GM21576 (cell line): ENCODE data around the gene TSPAN7.
A peak's percentile ranks its signal among the peaks of the same experiment; 100 is the strongest.

Experiments
- ATAC-seq: cut with Tn5 transposase; IDR thresholded peaks from one replicate; pipeline ENCODE4 v1.9.1; 2021; ENCODE audit warnings: mild to moderate bottlenecking, moderate library complexity; ENCODE audit not compliant: unreplicated experiment

TSPAN7 gene, protein sequence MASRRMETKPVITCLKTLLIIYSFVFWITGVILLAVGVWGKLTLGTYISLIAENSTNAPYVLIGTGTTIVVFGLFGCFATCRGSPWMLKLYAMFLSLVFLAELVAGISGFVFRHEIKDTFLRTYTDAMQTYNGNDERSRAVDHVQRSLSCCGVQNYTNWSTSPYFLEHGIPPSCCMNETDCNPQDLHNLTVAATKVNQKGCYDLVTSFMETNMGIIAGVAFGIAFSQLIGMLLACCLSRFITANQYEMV

DNA sequence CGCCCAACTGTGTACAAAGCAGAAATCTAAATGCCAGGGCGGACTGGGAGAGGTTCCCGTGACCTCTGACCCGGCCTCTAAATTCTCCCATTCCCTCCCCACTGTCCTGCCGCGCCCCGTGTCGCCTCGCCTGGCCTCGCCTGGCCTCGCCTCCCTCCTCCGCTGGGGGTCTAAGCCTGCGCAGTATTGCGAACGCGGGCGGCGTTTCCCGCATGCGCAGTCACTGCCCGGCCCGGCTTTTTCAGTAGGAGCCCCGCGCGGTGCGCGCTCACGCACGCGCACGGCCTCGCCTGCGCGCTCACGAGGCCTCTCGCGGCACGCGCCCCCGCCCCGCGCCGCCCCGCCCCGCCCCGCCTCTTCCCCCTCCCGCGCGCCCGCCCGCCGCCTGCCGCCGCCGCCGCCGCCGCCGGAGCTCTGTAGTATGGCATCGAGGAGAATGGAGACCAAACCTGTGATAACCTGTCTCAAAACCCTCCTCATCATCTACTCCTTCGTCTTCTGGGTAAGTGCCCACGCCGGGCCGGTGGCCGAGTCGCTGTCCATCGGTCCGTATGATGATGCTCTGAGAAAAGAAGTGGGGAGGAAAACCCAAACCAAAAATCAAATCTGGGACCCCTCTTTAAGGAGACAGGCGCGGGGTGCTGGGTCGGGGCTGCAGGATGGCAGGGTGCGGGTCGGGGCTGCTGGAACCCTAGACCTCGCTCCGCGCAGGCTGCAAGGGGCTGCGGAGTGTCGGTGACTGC, at the start of gene TSPAN7:
TSS of gene TSPAN7 (plus strand) at position 417 of the 743 bp plus-strand sequence. CDS start at position 422, 5 bp downstream.
- peak; percentile 81 for ATAC-seq

DNA sequence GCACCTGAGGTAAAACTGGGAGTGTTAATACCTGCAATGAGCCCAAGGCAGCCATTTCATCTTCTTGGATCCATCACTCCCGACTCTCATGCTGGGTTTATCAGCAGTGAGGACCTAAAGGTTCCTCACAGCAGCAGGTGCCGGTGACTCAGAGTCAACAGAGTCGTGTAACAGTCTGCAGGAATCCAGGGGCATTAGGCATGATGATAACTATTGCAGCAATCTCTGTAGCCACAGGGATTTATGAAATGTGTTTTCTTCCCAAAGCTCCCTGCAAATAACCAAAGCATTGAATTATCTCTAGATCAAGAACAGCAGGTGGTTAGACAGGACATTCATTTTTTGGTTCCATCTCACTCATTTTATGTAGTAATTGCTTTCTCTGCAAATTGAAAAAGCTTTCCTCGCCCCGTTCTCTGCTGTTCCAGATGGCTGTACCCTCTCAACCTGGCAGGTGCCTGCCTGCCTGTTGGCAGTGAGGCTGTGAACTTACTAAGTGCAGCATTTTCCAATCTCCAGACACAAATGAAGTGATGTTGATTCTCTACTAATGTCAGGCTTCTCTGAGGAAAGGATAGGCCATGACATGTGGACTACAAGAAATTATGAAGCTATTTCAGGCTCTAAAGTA, 48.1 kb upstream of the TSPAN7 start:
- ATAC-seq: no peak

DNA sequence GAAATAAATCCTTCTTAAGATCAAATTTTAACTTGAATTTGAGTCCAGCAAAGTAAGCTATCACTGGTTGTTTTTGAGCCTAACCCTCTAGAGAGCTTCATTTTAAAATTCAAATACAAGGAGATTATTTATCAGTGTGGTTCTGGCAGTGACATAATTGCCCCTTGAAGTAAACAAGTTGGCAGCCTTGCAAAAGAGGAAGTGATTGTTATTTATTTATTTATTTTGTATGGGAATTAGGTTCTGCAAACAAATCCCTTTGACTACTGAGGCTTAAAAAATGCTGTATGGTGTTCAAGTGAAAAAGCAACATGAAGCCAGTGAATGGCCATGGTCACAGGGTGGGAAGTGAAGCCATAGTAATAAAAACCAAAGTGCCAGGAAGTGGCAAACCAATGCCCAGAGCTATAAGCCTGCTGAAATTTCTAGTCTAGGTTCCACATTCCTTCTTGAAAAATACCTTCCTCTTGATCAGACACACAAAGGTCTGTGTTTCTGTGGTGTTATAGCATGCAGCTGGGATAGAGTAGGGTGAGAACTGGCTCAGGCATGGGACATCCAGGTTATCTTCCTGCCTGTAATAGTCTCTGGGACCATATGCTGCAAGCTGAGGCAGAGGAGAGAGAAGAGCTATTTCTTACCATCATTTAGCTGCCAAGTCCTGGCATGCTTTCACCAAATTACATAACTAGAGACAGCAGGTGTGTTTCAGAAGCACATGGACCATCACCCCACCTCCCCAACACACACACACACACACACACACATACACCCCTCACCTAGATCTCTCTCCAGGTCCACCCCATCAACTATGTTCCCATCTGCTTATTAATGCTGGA, 47.1 kb upstream of the TSPAN7 start:
- no peak for ATAC-seq

DNA sequence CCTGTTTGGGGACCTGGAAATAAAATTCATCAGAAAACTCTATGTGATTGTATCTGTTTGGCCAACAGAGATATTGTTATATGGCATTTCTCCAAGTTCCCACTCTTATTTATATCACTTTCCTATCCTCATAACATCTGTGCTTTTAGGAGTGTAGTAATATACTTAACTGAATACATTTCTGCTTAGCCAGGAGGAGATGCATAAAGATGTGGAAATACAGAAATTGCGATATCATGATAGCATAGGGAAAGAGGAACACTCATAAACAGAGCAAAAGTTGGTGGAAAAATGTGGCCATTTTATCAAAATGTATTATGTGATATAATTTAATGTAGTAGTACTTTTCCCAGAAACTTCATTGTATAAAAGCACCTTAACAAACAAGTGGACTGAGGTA, 46.1 kb upstream of the TSPAN7 start:
- ATAC-seq: no peak

DNA sequence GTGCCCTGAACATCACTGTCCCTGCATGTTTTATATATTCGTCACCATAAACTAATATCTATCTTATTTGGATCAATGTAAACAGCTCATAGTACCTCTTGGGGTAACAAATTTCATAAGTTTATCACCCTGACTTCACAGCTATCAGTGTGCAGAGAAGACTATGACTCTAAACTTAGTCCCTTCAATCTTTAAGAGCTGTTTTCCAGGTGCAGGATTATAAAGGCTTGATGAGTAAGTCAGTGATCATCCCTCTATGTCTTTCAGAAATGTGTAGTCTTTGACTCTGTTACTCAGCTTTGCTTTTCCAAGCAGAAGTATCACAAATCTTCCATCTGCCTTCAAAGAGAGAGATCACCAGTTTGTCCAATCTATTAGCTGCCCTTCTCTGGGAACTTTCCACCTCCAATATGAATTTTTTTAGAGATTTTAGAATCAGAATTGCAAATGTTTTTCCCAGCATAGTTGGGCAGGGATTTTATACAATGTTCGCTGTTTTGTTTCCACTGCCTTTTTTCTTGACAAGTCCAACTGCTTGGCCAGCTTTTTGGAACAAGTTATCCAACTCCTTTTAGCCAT, 45.1 kb upstream of the TSPAN7 start:
- ATAC-seq: no peak

DNA sequence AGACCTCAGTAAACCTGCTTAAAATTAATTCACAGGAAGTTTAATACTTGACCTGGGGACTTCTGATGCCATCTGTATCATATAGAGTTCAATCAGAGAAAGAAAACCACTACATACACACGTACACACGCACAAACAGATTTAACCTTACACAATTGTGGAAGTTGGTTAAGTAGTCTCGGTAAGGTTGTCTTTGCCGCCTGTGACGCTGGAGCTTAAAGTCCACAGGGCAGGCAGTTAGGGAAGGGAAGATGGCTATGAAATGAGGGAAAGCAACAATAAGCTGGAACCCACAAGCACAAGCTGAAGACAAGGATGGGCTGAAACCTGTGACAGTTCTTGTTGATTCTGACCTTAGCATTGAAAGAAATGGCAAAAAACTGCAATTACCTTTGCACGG, 41.7 kb upstream of the TSPAN7 start:
- no peak for ATAC-seq

DNA sequence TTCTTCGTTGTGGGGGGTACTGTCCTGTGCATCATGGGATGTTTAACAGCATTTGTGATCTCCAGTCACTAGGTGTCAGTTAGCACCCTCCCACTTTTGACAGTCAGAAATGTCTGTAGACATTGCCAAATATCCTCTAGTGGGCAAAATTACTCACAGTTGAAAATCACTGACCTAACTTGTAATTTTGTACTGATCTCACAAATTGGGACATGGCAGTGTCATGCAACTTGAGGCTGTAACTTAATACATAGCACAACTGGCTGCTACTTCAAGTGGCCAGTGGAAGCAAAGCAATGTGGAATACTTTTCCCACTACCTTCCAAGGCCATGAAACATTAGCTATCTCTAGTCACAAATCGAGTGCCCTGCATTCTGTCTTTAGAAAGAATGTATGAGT, 23.2 kb upstream of the TSPAN7 start:
- no peak for ATAC-seq

DNA sequence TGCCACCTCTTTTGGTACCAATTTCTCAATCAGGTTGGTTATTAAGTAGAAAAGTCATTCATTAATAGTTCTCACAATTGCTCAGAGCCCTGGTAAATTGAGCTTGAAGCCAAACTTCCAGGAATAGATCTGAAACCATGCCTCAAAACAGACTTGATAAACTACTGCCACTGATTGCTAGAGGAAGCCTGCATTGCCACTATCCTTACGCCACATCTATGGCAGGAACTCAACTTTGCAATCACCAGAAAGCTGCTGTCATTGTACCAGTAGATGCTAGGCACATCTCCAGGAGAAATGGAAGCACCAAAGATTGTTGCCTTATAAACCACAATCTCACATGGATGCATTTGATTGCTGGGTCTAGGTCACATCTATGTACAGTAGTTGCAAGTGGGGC, 21.6 kb upstream of the TSPAN7 start:
- ATAC-seq: no peak

DNA sequence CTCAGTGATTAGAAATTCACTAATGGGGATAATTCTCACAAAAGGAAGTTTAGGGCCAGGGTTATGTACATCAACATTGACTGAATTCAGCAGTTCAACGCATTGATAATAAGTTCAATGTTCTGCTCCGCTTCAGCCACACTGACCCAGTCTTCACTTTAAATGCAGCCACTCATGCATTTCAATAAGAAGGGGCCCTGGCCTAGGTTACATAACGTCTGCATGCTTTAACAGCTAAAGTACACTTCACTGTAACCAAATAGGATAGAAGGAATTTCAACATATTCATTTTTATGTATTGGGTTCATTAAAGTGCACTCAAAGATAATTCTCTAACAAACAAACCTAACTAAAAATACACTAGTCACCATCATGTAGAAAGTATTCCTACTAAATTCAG, 12.8 kb upstream of the TSPAN7 start:
- ATAC-seq: no peak

DNA sequence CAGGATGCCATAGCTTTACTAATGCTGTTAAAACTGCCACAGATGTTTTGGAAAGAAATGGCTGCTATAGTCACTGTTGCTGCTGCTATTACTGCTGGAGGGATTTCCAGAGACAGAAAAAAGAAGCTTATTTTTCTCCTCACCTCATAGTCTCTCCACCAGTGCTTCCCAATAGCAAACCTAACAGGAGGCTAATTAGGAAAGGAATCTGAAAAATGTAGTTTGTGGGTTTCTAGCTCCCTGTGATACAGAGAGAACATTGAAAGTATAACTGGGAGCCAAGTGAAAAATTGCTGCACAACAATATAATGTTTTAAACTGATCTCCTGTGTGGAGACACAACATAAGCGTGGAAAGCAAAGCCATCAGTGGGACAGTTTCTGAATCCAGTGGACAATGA, 8.6 kb upstream of the TSPAN7 start:
- ATAC-seq: no peak

DNA sequence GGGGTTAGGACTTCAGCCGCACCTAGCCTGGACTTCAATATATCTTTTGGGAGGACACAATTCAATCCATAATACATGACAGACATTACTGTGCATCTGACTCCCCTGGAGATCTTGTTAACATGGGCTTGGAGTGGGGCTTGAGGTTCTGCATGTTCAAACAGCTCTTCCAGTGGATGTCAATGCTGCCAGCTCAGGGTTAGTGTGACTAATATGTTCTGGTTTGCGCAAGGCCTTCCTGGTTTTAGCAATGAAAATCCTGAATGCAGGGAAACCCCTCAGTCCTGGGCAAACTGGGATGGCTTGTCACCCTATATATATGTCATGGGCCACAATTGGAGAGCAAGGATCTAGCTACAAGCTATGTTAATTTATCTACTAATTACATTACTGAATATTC, 2.7 kb upstream of the TSPAN7 start:
- ATAC-seq: no peak

DNA sequence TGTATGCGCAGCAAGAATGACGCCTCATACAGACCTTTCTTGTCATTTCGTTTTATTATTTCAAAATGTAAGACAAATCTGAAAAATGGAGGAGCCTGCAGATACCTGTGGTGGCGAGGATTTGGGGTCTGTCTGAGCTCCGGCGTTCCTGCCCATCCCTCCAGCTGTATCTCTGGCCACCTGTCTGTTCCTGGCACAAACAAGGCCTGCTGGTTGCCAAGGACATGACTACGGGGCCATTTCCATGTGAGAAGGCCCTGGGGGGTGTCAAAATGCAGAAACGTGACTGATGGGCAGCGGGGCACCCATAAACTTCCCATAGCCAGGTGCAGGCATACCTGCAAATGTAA, 591 bp upstream of the TSPAN7 start:
- no peak for ATAC-seq

DNA sequence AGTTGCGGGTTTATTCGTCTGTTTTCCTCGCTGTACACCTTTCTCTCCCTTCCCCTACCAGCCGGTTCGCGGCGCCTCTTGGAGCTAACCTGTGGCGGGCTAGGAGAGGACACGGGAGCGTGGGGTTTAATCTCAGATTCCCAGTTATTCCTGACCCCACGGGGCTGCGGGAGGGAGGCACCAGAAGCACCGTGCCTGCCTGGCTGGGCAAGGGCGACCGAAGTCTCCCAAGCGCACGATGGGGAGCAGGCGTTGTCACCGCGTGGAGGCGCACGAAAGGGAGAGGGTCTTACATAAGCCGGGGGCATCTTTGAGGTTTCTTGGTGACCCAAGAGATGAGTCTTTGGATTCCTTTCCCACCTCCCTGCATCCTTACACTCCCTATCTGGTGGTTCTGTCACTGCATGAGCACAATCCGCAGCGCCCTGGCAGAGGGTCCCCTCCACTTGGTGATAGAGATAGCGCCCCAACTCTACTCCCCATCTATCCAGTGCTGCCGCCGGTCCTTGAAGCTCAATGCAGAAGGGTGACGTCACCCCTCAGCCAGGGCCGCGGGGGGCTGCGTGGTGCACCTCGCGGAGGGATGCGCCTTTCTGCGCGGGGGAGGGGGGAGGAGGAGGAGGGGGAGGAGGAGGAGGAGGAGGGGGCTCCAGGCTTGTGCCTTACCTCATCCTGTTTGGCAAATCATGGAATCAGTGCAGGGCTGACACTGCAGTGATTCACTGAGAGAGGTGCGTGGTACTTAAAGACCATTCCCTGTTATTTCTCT, 793 bp downstream of the TSPAN7 start:
- ATAC-seq: no peak

DNA sequence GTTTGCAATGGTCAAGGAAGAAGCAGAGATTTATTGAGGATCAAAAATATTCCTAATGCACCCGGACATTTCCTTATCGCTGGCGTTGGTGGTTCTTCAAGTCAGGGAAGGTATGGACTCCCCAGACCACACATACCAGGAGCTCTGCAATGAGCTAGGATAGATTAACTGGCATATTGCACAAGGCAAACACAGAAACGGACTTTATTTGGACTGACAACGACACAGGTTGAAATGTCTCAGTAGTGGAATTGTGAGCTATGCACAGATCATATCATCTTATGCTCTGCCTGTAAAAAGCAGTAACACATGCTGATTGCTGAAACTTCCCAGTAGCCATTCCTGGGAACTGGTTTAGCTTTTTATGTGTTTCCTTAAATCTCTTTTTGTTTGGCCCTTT, 1.7 kb downstream of the TSPAN7 start:
- no peak for ATAC-seq

DNA sequence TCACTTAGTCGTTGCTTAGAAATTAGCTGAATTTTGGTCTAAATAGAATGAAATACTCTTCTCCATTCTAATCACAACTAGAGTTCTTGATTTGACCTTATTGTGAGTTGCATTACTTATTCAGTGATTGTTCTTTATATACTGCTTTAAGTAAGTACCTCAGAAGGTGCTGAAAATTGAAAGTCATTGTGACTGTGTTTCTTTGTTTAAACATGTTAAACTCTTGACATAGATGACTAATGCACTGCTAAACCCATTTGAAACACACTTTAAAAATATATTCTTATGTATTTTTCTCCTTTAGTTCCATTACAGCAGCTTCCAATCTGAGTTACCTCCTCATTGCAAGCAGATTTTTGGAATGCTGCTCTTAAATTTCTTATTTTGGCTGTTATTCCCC, 9.1 kb downstream of the TSPAN7 start:
- ATAC-seq: no peak

DNA sequence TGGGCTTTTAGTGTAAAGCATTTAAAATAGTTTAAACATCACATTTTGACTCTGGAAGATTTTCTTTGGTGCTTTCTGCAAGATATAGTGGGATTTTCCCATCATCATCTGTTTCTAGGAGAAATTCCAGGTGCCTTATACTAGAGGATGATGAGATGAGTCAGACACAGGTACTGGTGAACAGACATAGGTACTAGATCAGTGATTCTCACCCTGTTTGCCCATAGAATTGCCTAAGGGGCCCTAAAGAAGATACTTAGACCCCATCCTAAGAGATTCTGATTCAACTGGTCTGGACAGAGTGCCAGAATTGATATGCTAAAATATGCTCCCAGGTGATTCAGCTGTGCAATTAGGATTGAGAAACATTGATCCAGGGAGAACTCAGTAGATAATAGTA, 9.7 kb downstream of the TSPAN7 start:
- ATAC-seq: no peak

DNA sequence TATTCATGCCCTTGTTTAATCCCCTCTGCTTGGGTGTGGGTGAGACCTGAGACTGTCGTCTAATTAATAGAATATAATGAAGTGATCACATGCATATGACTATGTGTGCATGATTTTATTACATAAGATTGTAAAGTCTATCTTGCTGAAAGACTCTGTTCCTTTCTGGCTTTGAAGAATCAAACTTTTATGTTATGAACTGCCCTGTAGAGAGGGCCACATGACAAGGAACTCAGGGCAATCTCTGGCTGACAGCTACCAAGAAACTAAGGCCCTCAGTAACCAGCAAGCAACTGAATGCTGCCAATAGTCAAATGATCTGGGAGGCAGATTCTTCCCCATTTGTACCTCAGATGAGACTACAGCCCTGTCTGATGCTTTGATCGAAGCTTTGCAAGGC, 13.5 kb downstream of the TSPAN7 start:
- ATAC-seq: no peak

DNA sequence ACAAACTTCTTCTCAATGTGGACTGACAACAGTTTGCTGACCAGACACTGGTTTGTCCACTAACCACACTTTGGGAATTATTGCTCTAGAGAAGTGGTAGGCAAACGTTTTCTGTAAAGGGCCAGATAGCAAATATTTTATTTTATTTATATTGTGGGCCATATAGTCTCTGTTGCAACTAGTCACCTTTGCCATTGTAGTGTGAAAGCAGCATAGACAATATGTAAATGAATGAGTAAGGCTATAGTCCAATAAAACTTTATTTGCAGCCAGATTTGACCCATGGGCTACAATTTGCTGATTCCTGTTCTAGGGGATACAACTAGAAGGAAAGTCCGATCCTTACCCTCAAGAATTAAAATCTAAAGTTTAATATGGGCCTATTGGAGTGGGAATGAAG, 14.5 kb downstream of the TSPAN7 start:
- no peak for ATAC-seq

DNA sequence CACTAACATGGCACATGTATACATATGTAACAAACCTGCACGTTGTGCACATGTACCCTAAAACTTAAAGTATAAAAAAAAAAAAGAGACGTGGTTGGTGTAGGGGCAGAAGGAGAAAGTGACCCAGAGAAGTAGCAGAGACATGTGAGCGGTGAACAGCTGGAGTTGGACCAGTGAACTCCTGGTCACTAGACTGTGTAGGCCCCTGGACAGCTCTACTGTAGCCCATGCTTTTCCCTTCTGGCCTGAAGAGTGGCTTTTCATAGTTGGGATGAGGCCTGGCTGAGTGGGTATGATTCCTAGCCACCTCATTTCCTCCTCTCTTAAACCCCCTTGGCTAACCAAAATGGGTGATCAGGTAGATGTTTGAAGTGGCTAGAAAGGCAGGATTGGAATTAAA, 16.4 kb downstream of the TSPAN7 start:
- ATAC-seq: no peak

DNA sequence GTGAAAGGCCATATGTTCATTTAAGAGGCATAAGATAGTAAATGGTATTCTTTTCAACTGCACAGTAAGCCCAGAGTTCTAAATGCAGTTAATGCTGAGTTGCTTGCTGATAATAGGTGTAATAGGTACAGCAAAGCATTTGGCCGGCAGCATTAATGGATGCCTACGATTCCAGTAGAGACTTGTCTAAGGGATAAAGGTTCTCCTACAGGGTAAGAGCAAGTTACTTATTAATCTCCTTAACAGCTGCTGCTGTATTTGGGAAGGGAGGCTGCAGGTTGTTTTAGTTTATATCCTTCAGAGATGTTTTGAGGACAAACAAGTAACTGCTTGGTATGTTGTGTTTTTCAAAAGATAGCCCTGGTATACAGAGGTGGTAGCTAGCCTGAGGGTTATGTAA, 16.8 kb downstream of the TSPAN7 start:
- ATAC-seq: no peak
